OCI-LY1 (cell line): Measurements from ENCODE around the gene DCAF4L1.

ENCODE experiments used
- H2AFZ ChIP-seq: fragments of 200-600 bp; sonication (generic), shearing (Covaris generic); 2 replicates; pipeline ENCODE4 v1.6.0; 2014; ENCODE audit warnings: antibody characterized with exemption, mild to moderate bottlenecking, low read length
- H3F3A ChIP-seq: fragments of 200-600 bp; sonication (generic), shearing (Covaris generic); 2 replicates; pipeline ENCODE4 v1.6.0; 2014; ENCODE audit warnings: mild to moderate bottlenecking, antibody characterized with exemption, low read length, moderate library complexity; ENCODE audit not compliant: insufficient read depth
- H3K27ac ChIP-seq: fragments of 200-600 bp; sonication (generic); 2 replicates; pipeline ENCODE4 v1.5.1; 2014; ENCODE audit warnings: low read length, mixed run types, mild to moderate bottlenecking, low read depth; ENCODE audit not compliant: poor library complexity, severe bottlenecking
- H3K27me3 ChIP-seq: fragments of 200-600 bp; sonication (generic); 2 replicates; pipeline ENCODE4 v1.6.0; 2014; ENCODE audit warnings: antibody characterized with exemption, mild to moderate bottlenecking, low read length, moderate library complexity; ENCODE audit not compliant: insufficient read depth
- H3K36me3 ChIP-seq: fragments of 200-600 bp; sonication (generic); 2 replicates; pipeline ENCODE4 v1.6.1; 2014; ENCODE audit warnings: mild to moderate bottlenecking, antibody characterized with exemption, low read length, moderate library complexity, mixed read lengths; ENCODE audit not compliant: insufficient read depth
- H3K4me1 ChIP-seq: fragments of 200-600 bp; sonication (generic); 2 replicates; pipeline ENCODE4 v1.5.1; 2014; ENCODE audit warnings: mild to moderate bottlenecking, low read length, moderate library complexity; ENCODE audit not compliant: insufficient read depth, severe bottlenecking
- H3K4me2 ChIP-seq: fragments of 200-600 bp; sonication (generic), shearing (Covaris generic); 2 replicates; pipeline ENCODE4 v1.6.1; 2014; ENCODE audit warnings: low read length
- H3K4me3 ChIP-seq: fragments of 200-600 bp; sonication (generic); 2 replicates; pipeline ENCODE4 v1.5.1; 2014; ENCODE audit warnings: low read length, low read depth, mild to moderate bottlenecking, mixed read lengths; ENCODE audit not compliant: poor library complexity, severe bottlenecking
- H3K79me2 ChIP-seq: fragments of 200-600 bp; shearing (Covaris generic); 2 replicates; pipeline ENCODE4 v1.6.1; 2016; ENCODE audit warnings: mixed run types, low read length, mixed read lengths; ENCODE audit not compliant: insufficient read depth
- H3K9ac ChIP-seq: fragments of 200-600 bp; sonication (generic), shearing (Covaris generic); 2 replicates; pipeline ENCODE4 v1.6.1; 2014; ENCODE audit warnings: mild to moderate bottlenecking, low read length, mixed read lengths
- H3K9me2 ChIP-seq: fragments of 200-600 bp; sonication (generic), shearing (Covaris generic); 2 replicates; pipeline ENCODE4 v1.6.1; 2014; ENCODE audit warnings: low read depth, mild to moderate bottlenecking, low read length, mixed read lengths
- H3K9me3 ChIP-seq: fragments of 200-600 bp; shearing (Covaris generic); 2 replicates; pipeline ENCODE4 v1.6.1; 2014; ENCODE audit warnings: low read length, mixed read lengths
- H4K20me1 ChIP-seq: fragments of 200-600 bp; sonication (generic), shearing (Covaris generic); 2 replicates; pipeline ENCODE4 v1.6.0; 2016; ENCODE audit warnings: mild to moderate bottlenecking, low read length; ENCODE audit not compliant: insufficient read depth
- CTCF ChIP-seq: fragments of 200-600 bp; sonication (generic), shearing (Covaris generic); IDR thresholded peaks from 2 replicates; pipeline ENCODE4 v1.5.1; 2017; ENCODE audit warnings: mild to moderate bottlenecking, antibody characterized with exemption, low read length, moderate library complexity, mixed read lengths
- EZH2 ChIP-seq: fragments of 200-600 bp; sonication (generic), shearing (Covaris generic); IDR thresholded peaks from 2 replicates; pipeline ENCODE4 v1.8.0; 2017; ENCODE audit warnings: borderline replicate concordance, mixed run types, mild to moderate bottlenecking, antibody characterized with exemption, low read length, moderate library complexity, mixed read lengths

DCAF4L1 gene

GRCh38 chr4:41981456-41981855 lies at the start of gene DCAF4L1:
Gene DCAF4L1, plus strand, starts transcription at chr4:41981756. Its CDS starts 37 bp downstream, at chr4:41981793.
- H3K36me3 ChIP-seq: no peaks in the 10 kb centered on the region
- H3K4me3 ChIP-seq: no peak within 1 kb of the TSS
- H3K9me2 ChIP-seq: no peaks in the 10 kb centered on the region
- H3K4me2 ChIP-seq: no peak within 1 kb of the TSS
- H2AFZ ChIP-seq: no peak within 1 kb of the TSS
- H3K9ac ChIP-seq: no peak within 1 kb of the TSS
- H3F3A ChIP-seq: no peaks in the 10 kb centered on the region
- no peaks in the 10 kb centered on the region for H3K9me3 ChIP-seq
- no peaks in the 10 kb centered on the region for H3K27me3 ChIP-seq
- no peak within 1 kb of the TSS for H3K27ac ChIP-seq
- no peaks in the 10 kb centered on the region for H4K20me1 ChIP-seq
- TF ChIP-seq CTCF (no peak), EZH2 (no peak)
- H3K79me2 ChIP-seq: no peaks in the 10 kb centered on the region
- H3K4me1 ChIP-seq: no peaks in the 10 kb centered on the region

- no peak overlapping the region for H3K4me2 ChIP-seq
- H4K20me1 ChIP-seq: no peaks in the 10 kb centered on the region
- TF ChIP-seq CTCF: no peak
- no peak for TF ChIP-seq EZH2
- H2AFZ ChIP-seq: no peak overlapping the region
- H3F3A ChIP-seq: no peaks in the 10 kb centered on the region
- no peak overlapping the region for H3K4me3 ChIP-seq
- H3K9ac ChIP-seq: no peak overlapping the region
- H3K27me3 ChIP-seq: no peaks in the 10 kb centered on the region
- peaks cover 36% of the 10 kb centered on the region for H3K4me1 ChIP-seq
- H3K9me3 ChIP-seq: no peaks in the 10 kb centered on the region
- peaks cover 29% of the 10 kb centered on the region for H3K79me2 ChIP-seq
- peaks cover 13% of the 10 kb centered on the region for H3K36me3 ChIP-seq
- H3K9me2 ChIP-seq: no peaks in the 10 kb centered on the region
- no peak overlapping the region for H3K27ac ChIP-seq
These were observed 48.6 kb upstream of the DCAF4L1 start for GRCh38 chr4:41932988-41933387.

- Histone ChIP-seq H3K27ac (no peak overlapping the region), H3K9ac (peak overlapping the region; percentile 21; the same call in 1 of the 2 replicates), H3K4me2 (peak overlapping the region; percentile 64), H3K4me3 (peak overlapping the region; percentile 95), H3K36me3 (peaks cover 23% of the 10 kb centered on the region), H3K27me3 (no peaks in the 10 kb centered on the region), H4K20me1 (no peaks in the 10 kb centered on the region), H3K9me2 (no peaks in the 10 kb centered on the region), H3F3A (no peaks in the 10 kb centered on the region), H3K4me1 (peaks cover 40% of the 10 kb centered on the region), H3K79me2 (peaks cover 40% of the 10 kb centered on the region), H2AFZ (peak overlapping the region; percentile 60), H3K9me3 (no peaks in the 10 kb centered on the region)
- no peak for TF ChIP-seq EZH2
These were observed 47.5 kb upstream of the DCAF4L1 start for GRCh38 chr4:41933997-41934503.

- no peaks in the 10 kb centered on the region for H4K20me1 ChIP-seq
- H3K27ac ChIP-seq: no peak overlapping the region
- H3K9ac ChIP-seq: peak overlapping the region; percentile 21; the same call in 1 of the 2 replicates
These were observed 47.0 kb upstream of the DCAF4L1 start for GRCh38 chr4:41934514-41934900.

More at GRCh38 chr4:41934514-41934900, 47.0 kb upstream of the DCAF4L1 start:
- no peaks in the 10 kb centered on the region for H3F3A ChIP-seq
- no peak for TF ChIP-seq EZH2
- no peak for TF ChIP-seq CTCF
- peaks cover 44% of the 10 kb centered on the region for H3K79me2 ChIP-seq
- H3K9me2 ChIP-seq: no peaks in the 10 kb centered on the region
- H3K9me3 ChIP-seq: no peaks in the 10 kb centered on the region
- H3K4me1 ChIP-seq: peaks cover 40% of the 10 kb centered on the region
- H3K27me3 ChIP-seq: no peaks in the 10 kb centered on the region
- H2AFZ ChIP-seq: peak overlapping the region; percentile 60
- peaks cover 28% of the 10 kb centered on the region for H3K36me3 ChIP-seq
- H3K4me2 ChIP-seq: peak overlapping the region; percentile 64
- H3K4me3 ChIP-seq: peak overlapping the region; percentile 95
